SH-SY5Y (cell line): ENCODE results near the gene TDRD3.

ENCODE experiments used
- GATA2 ChIP-seq: IDR thresholded peaks from 2 replicates; pipeline ENCODE4 v1.6.1; 2011; ENCODE audit warnings: mild to moderate bottlenecking, low read depth, low read length
- GATA3 ChIP-seq: IDR thresholded peaks from 2 replicates; pipeline ENCODE4 v1.6.1; 2011; ENCODE audit warnings: low read depth, mild to moderate bottlenecking, low read length, moderate library complexity

DNA sequence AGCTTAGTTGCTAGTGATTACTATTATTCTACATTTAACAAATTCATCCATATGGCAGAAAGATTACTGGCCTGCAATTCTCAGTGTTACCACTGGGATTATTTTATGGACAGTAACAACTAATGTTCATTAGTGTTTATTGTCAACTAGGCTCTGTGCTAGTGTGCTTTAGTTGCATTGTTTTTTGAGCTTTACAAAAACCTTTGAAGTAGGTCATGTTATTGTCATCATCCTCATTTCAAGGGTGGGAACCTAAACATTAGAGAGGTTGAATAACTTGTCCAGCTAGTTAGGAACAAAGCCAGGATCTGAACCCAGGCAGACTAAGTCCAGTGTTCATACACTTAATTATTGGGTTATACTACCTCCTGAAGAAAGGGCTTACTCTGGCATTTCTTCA, 27.8 kb upstream of the TDRD3 start:
- no peak for TF ChIP-seq GATA2
- TF ChIP-seq GATA3, result no peak
